Measurements from ENCODE around the gene TRIM71. TPM values are rescaled to one million over a fixed set of nuclear protein-coding genes. Genes with fewer than 3 reads are reported as not detected.
A peak's percentile ranks its signal among the peaks of the same experiment; 100 is the strongest.

Gene TRIM71
- total and polyA plus RNA-seq, 3 experiments from 2014 or later = 0.02 to 0.07 TPM; not detected in 1

GRCh38 chr3:32876920-32877319 lies 59.1 kb downstream of the TRIM71 start:
- POLR2A ChIA-PET = no interaction called here
- Histone ChIP-seq H3K27ac (ENCODE audit: low read depth, low read length) (no peak overlapping the region), H3K27me3 (ENCODE audit: insufficient read depth, low read length, poor library complexity, severe bottlenecking) (no peaks in the 10 kb centered on the region), H3K4me3 (ENCODE audit: low read length) (no peak overlapping the region), H3K4me1 (ENCODE audit: insufficient read depth, low read length) (no peaks in the 10 kb centered on the region), H3K36me3 (ENCODE audit: insufficient read depth, low read length) (no peaks in the 10 kb centered on the region), H3K9me3 (ENCODE audit: low read length) (no peaks in the 10 kb centered on the region)
- Mint-ChIP-seq H3K27ac (no peak overlapping the region), H3K36me3 (no peaks in the 10 kb centered on the region), H3K4me3 (no peak overlapping the region), H3K4me1 (no peaks in the 10 kb centered on the region), H3K27me3 (peaks cover 2 to 16% of the 10 kb centered on the region in 2 donors), H3K9me3 (no peaks in the 10 kb centered on the region)
- CTCF ChIA-PET = no interaction called here
- no peak for DNase-seq

DNA sequence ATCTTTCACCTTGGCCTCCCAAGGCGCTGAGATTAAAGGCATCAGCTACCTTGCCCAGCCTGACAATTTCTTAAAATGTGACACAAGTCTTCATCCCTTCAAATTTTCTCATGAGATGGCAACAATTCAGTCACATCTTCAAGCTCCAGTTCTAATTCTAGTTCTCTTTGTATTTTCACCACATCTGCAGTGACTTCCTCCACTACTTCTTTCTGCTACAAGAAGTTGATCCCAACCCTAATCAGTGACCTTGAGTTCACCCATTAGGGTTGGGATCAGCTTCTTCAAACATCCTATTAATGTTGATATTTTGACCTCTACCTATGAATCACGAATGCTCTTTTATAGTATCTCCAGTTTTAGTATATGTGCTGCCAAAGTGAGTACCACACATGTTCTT lies 59.8 kb downstream of the TRIM71 start:
- Mint-ChIP-seq H3K9me3 (no peaks in the 10 kb centered on the region), H3K27me3 (peaks cover 2 to 16% of the 10 kb centered on the region in 2 donors), H3K4me1 (peaks cover under 1 to 2% (median 2%) of the 10 kb centered on the region in 3 donors), H3K4me3 (no peak overlapping the region), H3K27ac (no peak overlapping the region), H3K36me3 (no peaks in the 10 kb centered on the region)
- no peak overlapping the region for H3K4me3 ChIP-seq (ENCODE audit: low read length)
- H3K4me1 ChIP-seq (ENCODE audit: insufficient read depth, low read length) = peaks cover 1% of the 10 kb centered on the region
- no peaks in the 10 kb centered on the region for H3K36me3 ChIP-seq (ENCODE audit: insufficient read depth, low read length)
- H3K27me3 ChIP-seq (ENCODE audit: insufficient read depth, low read length, poor library complexity, severe bottlenecking) = no peaks in the 10 kb centered on the region
- no peaks in the 10 kb centered on the region for H3K9me3 ChIP-seq (ENCODE audit: low read length)
- H3K27ac ChIP-seq (ENCODE audit: low read depth, low read length) = no peak overlapping the region
- ChIA-PET POLR2A (no interaction called here), CTCF (no interaction called here)
- no peak for DNase-seq

DNA sequence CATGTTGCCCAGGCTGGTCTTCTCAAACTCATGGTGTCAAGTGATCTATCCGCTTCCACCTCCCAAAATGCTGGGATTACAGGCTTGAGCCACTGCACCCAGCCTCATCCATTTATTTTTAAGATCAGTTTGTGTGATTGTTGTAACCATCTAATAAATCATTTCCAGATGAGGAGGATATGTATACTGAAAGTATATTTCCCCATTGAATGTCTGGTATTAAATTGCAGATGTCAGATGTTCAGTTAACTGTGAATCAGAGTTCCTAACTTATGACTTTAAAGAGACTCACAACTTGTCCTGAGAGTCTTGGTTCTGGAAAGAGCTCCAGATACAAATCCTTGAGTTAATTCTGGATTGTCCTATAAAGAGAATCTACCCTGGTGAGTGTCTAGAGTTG lies 62.4 kb downstream of the TRIM71 start:
- CTCF ChIA-PET = no interaction called here
- no peak for DNase-seq
- H3K27ac Mint-ChIP-seq = no peak overlapping the region

GRCh38 chr3:32881624-32882023 lies 63.8 kb downstream of the TRIM71 start:
- no peak overlapping the region for H3K27ac Mint-ChIP-seq
- H3K9me3 ChIP-seq (ENCODE audit: low read length) = no peaks in the 10 kb centered on the region
- no peak overlapping the region for H3K4me3 ChIP-seq (ENCODE audit: low read length)
- H3K4me1 ChIP-seq (ENCODE audit: insufficient read depth, low read length) = peaks cover 9% of the 10 kb centered on the region
- H3K27me3 Mint-ChIP-seq = peaks cover 0 to 11% of the 10 kb centered on the region in 2 donors
- POLR2A ChIA-PET = interaction anchor here (0.6 kb wide), 1 partner anchor 67 kb away, joined by 7 read pairs; no protein-coding TSS in a partner anchor
- CTCF ChIA-PET = no interaction called here
- no peaks in the 10 kb centered on the region for H3K27me3 ChIP-seq (ENCODE audit: insufficient read depth, low read length, poor library complexity, severe bottlenecking)
- H3K9me3 Mint-ChIP-seq = no peaks in the 10 kb centered on the region
- H3K36me3 Mint-ChIP-seq = no peaks in the 10 kb centered on the region
- no peak overlapping the region for H3K4me3 Mint-ChIP-seq
- H3K36me3 ChIP-seq (ENCODE audit: insufficient read depth, low read length) = no peaks in the 10 kb centered on the region
- H3K27ac ChIP-seq (ENCODE audit: low read depth, low read length) = no peak overlapping the region
- no peak for DNase-seq
- peaks cover 6 to 12% (median 11%) of the 10 kb centered on the region in 3 donors for H3K4me1 Mint-ChIP-seq

More for the DNA sequence above, 62.4 kb downstream of the TRIM71 start:
- no peaks in the 10 kb centered on the region for H3K36me3 ChIP-seq (ENCODE audit: insufficient read depth, low read length)
- Mint-ChIP-seq H3K36me3 (no peaks in the 10 kb centered on the region), H3K27me3 (peaks cover 0 to 14% of the 10 kb centered on the region in 2 donors), H3K4me3 (no peak overlapping the region), H3K4me1 (peaks cover 6 to 12% (median 11%) of the 10 kb centered on the region in 3 donors), H3K9me3 (no peaks in the 10 kb centered on the region)
- peaks cover 9% of the 10 kb centered on the region for H3K4me1 ChIP-seq (ENCODE audit: insufficient read depth, low read length)
- no peak overlapping the region for H3K4me3 ChIP-seq (ENCODE audit: low read length)
- no peaks in the 10 kb centered on the region for H3K9me3 ChIP-seq (ENCODE audit: low read length)
- no peak overlapping the region for H3K27ac ChIP-seq (ENCODE audit: low read depth, low read length)
- no peaks in the 10 kb centered on the region for H3K27me3 ChIP-seq (ENCODE audit: insufficient read depth, low read length, poor library complexity, severe bottlenecking)
- POLR2A ChIA-PET = no interaction called here

DNA sequence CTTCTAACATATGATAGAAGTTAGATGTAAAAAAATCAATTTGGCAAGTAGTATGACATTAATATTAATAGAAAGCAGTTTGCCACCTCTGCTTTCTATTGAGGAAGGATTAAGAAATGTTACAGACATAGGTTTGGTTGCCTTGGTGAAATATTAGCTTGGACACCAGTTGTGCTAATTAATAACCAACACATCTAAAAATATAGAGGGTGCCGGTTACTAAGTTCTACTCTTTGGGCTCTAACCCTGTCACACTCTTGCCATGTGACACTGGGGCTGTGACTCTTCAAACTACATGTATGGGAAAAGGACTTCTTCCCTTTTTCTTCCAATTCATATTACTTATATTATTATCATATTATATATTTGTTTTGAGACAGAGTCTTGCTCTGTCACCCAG lies 64.4 kb downstream of the TRIM71 start:
- H3K9me3 ChIP-seq (ENCODE audit: low read length) = no peaks in the 10 kb centered on the region
- no peak overlapping the region for H3K4me3 ChIP-seq (ENCODE audit: low read length)
- DNase-seq = no peak
- ChIA-PET POLR2A (interaction anchor here (0.6 kb wide), 1 partner anchor 68 kb away, joined by 7 read pairs; no protein-coding TSS in a partner anchor), CTCF (no interaction called here)
- H3K36me3 ChIP-seq (ENCODE audit: insufficient read depth, low read length) = no peaks in the 10 kb centered on the region
- no peaks in the 10 kb centered on the region for H3K27me3 ChIP-seq (ENCODE audit: insufficient read depth, low read length, poor library complexity, severe bottlenecking)
- H3K27me3 Mint-ChIP-seq = peaks cover 0 to 7% of the 10 kb centered on the region in 2 donors
- no peaks in the 10 kb centered on the region for H3K36me3 Mint-ChIP-seq
- no peaks in the 10 kb centered on the region for H3K9me3 Mint-ChIP-seq
- H3K4me1 ChIP-seq (ENCODE audit: insufficient read depth, low read length) = peaks cover 9% of the 10 kb centered on the region
- H3K27ac Mint-ChIP-seq = no peak overlapping the region
- H3K4me3 Mint-ChIP-seq = no peak overlapping the region
- H3K4me1 Mint-ChIP-seq = peaks cover 6 to 12% (median 11%) of the 10 kb centered on the region in 3 donors
- no peak overlapping the region for H3K27ac ChIP-seq (ENCODE audit: low read depth, low read length)

GRCh38 chr3:32882603-32883025 lies 64.8 kb downstream of the TRIM71 start:
- H3K4me1 ChIP-seq (ENCODE audit: insufficient read depth, low read length) = peaks cover 9% of the 10 kb centered on the region
- peaks cover 0 to 4% of the 10 kb centered on the region in 2 donors for H3K27me3 Mint-ChIP-seq
- H3K4me1 Mint-ChIP-seq = peaks cover 6 to 12% (median 11%) of the 10 kb centered on the region in 3 donors
- ChIA-PET POLR2A (no interaction called here), CTCF (no interaction called here)
- no peaks in the 10 kb centered on the region for H3K36me3 Mint-ChIP-seq
- H3K9me3 ChIP-seq (ENCODE audit: low read length) = no peaks in the 10 kb centered on the region
- DNase-seq = no peak
- H3K27me3 ChIP-seq (ENCODE audit: insufficient read depth, low read length, poor library complexity, severe bottlenecking) = no peaks in the 10 kb centered on the region
- H3K27ac ChIP-seq (ENCODE audit: low read depth, low read length) = no peak overlapping the region
- H3K27ac Mint-ChIP-seq = peak overlapping the region in 4 of 8 donors; percentile 26 to 62 (median 46)
- H3K36me3 ChIP-seq (ENCODE audit: insufficient read depth, low read length) = no peaks in the 10 kb centered on the region
- no peak overlapping the region for H3K4me3 ChIP-seq (ENCODE audit: low read length)
- H3K9me3 Mint-ChIP-seq = no peaks in the 10 kb centered on the region
- peak overlapping the region in 6 of 7 donors; percentile 0 to 77 (median 38) for H3K4me3 Mint-ChIP-seq

GRCh38 chr3:32883817-32884216 lies 66.0 kb downstream of the TRIM71 start:
- no peaks in the 10 kb centered on the region for H3K36me3 Mint-ChIP-seq
- no peaks in the 10 kb centered on the region for H3K36me3 ChIP-seq (ENCODE audit: insufficient read depth, low read length)
- peaks cover 6 to 12% (median 11%) of the 10 kb centered on the region in 3 donors for H3K4me1 Mint-ChIP-seq
- H3K9me3 Mint-ChIP-seq = no peaks in the 10 kb centered on the region
- no peak overlapping the region for H3K4me3 Mint-ChIP-seq
- H3K9me3 ChIP-seq (ENCODE audit: low read length) = no peaks in the 10 kb centered on the region
- no peak overlapping the region for H3K27ac ChIP-seq (ENCODE audit: low read depth, low read length)
- ChIA-PET CTCF (interaction anchor here (1.0 kb wide), 1 partner anchor 18 kb away, joined by 3 read pairs; no protein-coding TSS in a partner anchor), POLR2A (no interaction called here)
- peaks cover 9% of the 10 kb centered on the region for H3K4me1 ChIP-seq (ENCODE audit: insufficient read depth, low read length)
- H3K4me3 ChIP-seq (ENCODE audit: low read length) = no peak overlapping the region
- H3K27ac Mint-ChIP-seq = peak overlapping the region in 1 of 8 donors; percentile 36
- H3K27me3 ChIP-seq (ENCODE audit: insufficient read depth, low read length, poor library complexity, severe bottlenecking) = no peaks in the 10 kb centered on the region
- H3K27me3 Mint-ChIP-seq = no peaks in the 10 kb centered on the region
- DNase-seq = no peak

DNA sequence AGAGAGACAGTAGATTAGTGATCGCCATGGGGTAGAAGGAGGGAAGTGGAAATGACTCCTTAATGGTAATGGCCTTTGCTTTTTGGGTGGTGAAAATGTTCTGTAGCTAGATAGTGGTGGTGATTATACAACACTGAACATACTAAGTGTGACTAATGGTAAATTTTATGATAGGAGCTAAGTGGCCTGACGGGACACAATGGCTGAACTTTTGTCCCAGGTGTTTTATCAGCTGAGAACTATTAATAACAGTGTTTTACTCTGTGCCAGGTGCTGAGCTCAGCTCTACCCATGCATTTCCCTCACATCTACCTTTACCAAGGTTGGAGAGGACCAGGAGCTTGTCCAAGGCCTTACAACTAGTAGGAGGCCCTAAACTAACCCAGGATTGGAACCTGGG lies 66.8 kb downstream of the TRIM71 start:
- Histone ChIP-seq H3K4me1 (ENCODE audit: insufficient read depth, low read length) (peaks cover 9% of the 10 kb centered on the region), H3K27me3 (ENCODE audit: insufficient read depth, low read length, poor library complexity, severe bottlenecking) (no peaks in the 10 kb centered on the region), H3K4me3 (ENCODE audit: low read length) (no peak overlapping the region), H3K27ac (ENCODE audit: low read depth, low read length) (no peak overlapping the region), H3K9me3 (ENCODE audit: low read length) (no peaks in the 10 kb centered on the region), H3K36me3 (ENCODE audit: insufficient read depth, low read length) (no peaks in the 10 kb centered on the region)
- ChIA-PET CTCF (no interaction called here), POLR2A (no interaction called here)
- H3K27ac Mint-ChIP-seq = no peak overlapping the region
- no peaks in the 10 kb centered on the region for H3K36me3 Mint-ChIP-seq
- no peak for DNase-seq
- H3K9me3 Mint-ChIP-seq = no peaks in the 10 kb centered on the region
- no peak overlapping the region for H3K4me3 Mint-ChIP-seq
- H3K4me1 Mint-ChIP-seq = peaks cover 6 to 12% (median 11%) of the 10 kb centered on the region in 3 donors
- no peaks in the 10 kb centered on the region for H3K27me3 Mint-ChIP-seq
